Cardiac fibroblast (primary cell): ENCODE measurements around the gene CCDC137.

Source experiments
- DNase-seq, 2 donors: peaks; one replicate each; pipeline versions ENCODE4 v3.0.0 to v3.0.0-alpha.2; 2010; ENCODE audit warnings: low read depth in 2 of 2
- H3K4me3 ChIP-seq, 2 donors: replicated peaks in 1 of 2; 1 replicate in 1 of 2; 2 replicates in 1 of 2; pipeline ENCODE4 v1.5.1; 2011; ENCODE audit warnings: low read depth in 2 of 2, low read length in 2 of 2, mild to moderate bottlenecking in 2 of 2, moderate library complexity in 1 of 2
- CTCF ChIP-seq: IDR thresholded peaks from one replicate; pipeline ENCODE4 v1.5.1; 2011; ENCODE audit warnings: low read depth, mild to moderate bottlenecking, low read length, inconsistent platforms

The CCDC137 gene

GRCh38 chr17:81715872-81716673 is 49.5 kb downstream of the CCDC137 start:
- H3K4me3 ChIP-seq = no peak overlapping the region
- TF ChIP-seq CTCF = no peak
- no peak for DNase-seq

DNA sequence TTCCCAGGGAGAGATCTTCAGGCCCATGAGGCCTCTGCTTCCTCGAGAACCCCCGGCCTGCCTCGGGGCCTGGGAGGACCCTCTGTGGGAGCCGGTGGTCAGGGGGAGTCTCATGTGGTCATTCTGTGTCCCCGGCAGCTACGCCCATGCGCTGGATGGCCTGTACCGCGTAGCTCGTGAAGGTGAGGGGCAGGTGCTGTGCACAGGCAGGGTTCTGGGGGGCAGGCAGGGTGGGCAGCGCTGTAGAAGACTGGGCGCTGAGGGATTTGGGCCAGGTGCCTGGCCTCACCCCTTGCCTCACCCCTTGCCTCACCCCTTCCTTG is 50.1 kb downstream of the CCDC137 start:
- H3K4me3 ChIP-seq = no peak overlapping the region
- DNase-seq = no peak
- no peak for TF ChIP-seq CTCF

GRCh38 chr17:81717049-81717765 is 50.7 kb downstream of the CCDC137 start:
- no peak for TF ChIP-seq CTCF
- no peak for DNase-seq
- no peak overlapping the region for H3K4me3 ChIP-seq

- H3K4me3 ChIP-seq = no peak overlapping the region
- no peak for DNase-seq
- TF ChIP-seq CTCF = no peak
Observed at GRCh38 chr17:81717766-81718089, 51.2 kb downstream of the CCDC137 start.

DNA sequence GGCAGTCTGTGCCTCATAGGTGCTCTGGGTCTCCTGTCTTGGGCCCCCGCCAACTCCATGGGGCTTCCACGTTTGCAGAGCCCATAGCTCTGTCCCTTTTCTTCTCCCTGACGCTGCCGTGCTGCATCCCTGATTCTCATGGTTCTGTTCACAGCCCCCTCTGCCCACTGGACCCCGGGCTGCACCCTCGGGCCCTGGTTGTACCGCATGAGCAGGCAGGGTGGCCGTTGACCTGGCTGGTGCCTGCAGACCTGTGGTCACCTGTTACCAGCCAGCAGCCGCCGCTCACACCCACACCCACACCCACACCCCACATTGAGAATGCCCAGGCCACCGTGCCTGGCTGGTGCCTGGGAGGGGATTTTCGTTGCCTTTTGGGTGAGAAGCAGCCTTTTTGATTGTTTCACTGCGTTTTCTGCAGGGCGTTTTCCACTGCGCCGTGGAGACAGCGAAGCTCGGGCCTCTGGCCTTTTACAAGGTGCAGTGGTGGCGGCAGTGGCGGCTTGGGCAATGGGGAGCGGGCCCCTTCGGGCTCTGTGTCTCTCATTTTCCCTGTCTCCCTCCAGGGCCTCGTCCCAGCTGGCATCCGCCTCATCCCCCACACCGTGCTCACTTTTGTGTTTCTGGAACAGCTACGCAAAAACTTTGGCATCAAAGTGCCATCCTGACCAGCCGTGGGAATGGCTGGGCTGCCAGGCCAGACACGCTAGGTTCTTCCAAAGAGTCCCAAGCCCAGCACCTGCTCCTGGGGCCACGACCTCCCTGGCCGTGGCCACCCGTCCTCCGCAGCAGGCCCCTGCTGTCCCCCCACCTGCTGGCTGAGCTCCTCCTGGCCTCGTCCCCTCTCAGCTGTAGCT is 53.1 kb downstream of the CCDC137 start:
- H3K4me3 ChIP-seq = no peak overlapping the region
- TF ChIP-seq CTCF = no peak
- DNase-seq = no peak

DNA sequence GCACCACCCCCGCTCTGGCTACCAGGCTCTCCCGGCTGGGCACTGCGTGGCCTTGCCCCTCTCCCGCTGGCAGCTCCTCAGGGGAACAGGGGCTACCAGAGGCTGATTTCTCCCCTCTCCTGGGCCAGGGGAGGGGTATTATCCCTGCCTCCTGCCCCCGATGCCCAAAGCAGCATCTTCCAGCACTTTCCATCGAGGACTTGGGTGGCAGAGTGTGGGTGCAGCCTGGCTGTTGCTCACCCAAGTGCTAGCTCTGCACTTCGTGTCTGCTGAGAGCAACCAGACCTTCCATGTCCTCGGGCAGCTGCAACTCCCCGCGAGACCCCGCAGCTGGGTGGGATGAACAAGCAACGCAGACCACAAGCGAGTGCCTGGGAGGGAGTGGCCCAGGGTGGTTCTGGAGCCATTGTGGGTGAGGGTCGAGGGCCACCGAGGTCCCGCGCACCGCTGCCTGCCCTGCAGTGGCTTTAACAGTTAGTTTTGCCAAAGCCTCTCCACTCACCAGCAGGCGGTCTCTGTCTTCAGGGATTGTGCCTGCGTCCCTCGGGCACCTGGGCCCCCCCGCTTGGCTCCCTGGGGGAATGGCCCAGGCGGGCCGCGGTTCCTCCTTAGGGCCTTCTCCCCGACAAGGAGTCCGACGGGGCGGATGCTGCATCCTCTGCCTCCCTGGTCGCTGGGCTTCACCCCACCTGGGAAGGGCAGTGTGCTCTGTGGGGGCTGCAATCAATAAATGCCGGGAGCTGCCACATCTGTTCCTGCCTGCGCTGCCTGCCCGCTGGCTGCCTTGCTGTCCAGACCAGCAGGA is 53.9 kb downstream of the CCDC137 start:
- no peak for DNase-seq
- no peak overlapping the region for H3K4me3 ChIP-seq
- no peak for TF ChIP-seq CTCF
